Smooth muscle cell (in vitro differentiated cells): Measurements from ENCODE around the gene FN3KRP. TPM values are rescaled to one million over a fixed set of nuclear protein-coding genes. Genes with fewer than 3 reads are reported as not detected.
A peak's percentile ranks its signal among the peaks of the same experiment; 100 is the strongest.

ENCODE experiments used
- DNase-seq: peaks from one replicate; lab custom pipeline; 2025; ENCODE audit not compliant: unreplicated experiment; lab: John Stamatoyannopoulos, UW
- H2AFZ ChIP-seq: fragments of 200-600 bp; sonication (generic); 2 replicates; pipeline ENCODE4 v1.6.0; 2016; ENCODE audit warnings: antibody characterized with exemption, low read depth, mild to moderate bottlenecking
- H3F3A ChIP-seq: fragments of 200-600 bp; sonication (generic); 2 replicates; pipeline ENCODE4 v1.6.0; 2017; ENCODE audit warnings: antibody characterized with exemption, low read depth
- H3K27ac ChIP-seq: fragments of 200-600 bp; sonication (generic); 2 replicates; pipeline ENCODE4 v1.5.1; 2016; ENCODE audit warnings: low read depth, mild to moderate bottlenecking
- H3K27me3 ChIP-seq: fragments of 200-600 bp; sonication (generic); 2 replicates; pipeline ENCODE4 v1.6.1; 2016; ENCODE audit warnings: low read depth, mild to moderate bottlenecking
- H3K36me3 ChIP-seq: fragments of 200-600 bp; sonication (generic); 2 replicates; pipeline ENCODE4 v1.5.1; 2016; ENCODE audit warnings: low read depth
- H3K4me1 ChIP-seq: fragments of 200-600 bp; sonication (generic); 2 replicates; pipeline ENCODE4 v1.5.1; 2016; ENCODE audit warnings: low read depth
- H3K4me2 ChIP-seq: fragments of 200-600 bp; sonication (generic); 2 replicates; pipeline ENCODE4 v1.6.0; 2016; ENCODE audit warnings: mild to moderate bottlenecking
- H3K4me3 ChIP-seq: fragments of 200-600 bp; sonication (generic); 2 replicates; pipeline ENCODE4 v1.5.1; 2016; ENCODE audit warnings: mild to moderate bottlenecking
- H3K79me2 ChIP-seq: fragments of 200-600 bp; sonication (generic); 2 replicates; pipeline ENCODE4 v1.6.0; 2016; ENCODE audit warnings: low read depth, mild to moderate bottlenecking
- H3K9ac ChIP-seq: fragments of 200-600 bp; sonication (generic); 2 replicates; pipeline ENCODE4 v1.6.0; 2016; ENCODE audit warnings: low read depth
- H3K9me3 ChIP-seq: fragments of 200-600 bp; sonication (generic); replicated peaks from 2 replicates; pipeline ENCODE4 v1.5.1; 2016; ENCODE audit warnings: low read depth
- H4K20me1 ChIP-seq: fragments of 200-600 bp; sonication (generic); 2 replicates; pipeline ENCODE4 v1.6.0; 2016; ENCODE audit warnings: low read depth
- CTCF ChIP-seq: fragments of 200-600 bp; sonication (generic); IDR thresholded peaks from 2 replicates; pipeline ENCODE4 v1.5.1; 2017; ENCODE audit warnings: borderline replicate concordance, mild to moderate bottlenecking, antibody characterized with exemption; ENCODE audit not compliant: insufficient read depth, poor library complexity, severe bottlenecking
- WGBS: methylation state at CpG from one replicate; pipeline ENCODE4 v1.1.7; 2016; ENCODE audit warnings: low lambda C conversion rate; 5-methylcytosine and 5-hydroxymethylcytosine counted together
- polyA plus RNA-seq: library from polyadenylated mRNA; unstranded; fragments of >200 nt; fragmentation: Nextera tagmentation; extraction: Ambion mirVana; gene quantifications from 2 replicates; pipeline ENCODE4 v1.2.1, GENCODE V29; 2016
- total RNA-seq: library from RNA; depleted of rRNA; stranded (reverse); fragments of >200 nt; gene quantifications from 2 replicates; pipeline ENCODE4 v1.2.3, GENCODE V29; 2014

FN3KRP gene
- total and polyA plus RNA-seq, 2 experiments from 2014 or later: 12.8 to 26.9 TPM

GRCh38 chr17:82751571-82752370 lies 35.3 kb downstream of the FN3KRP start, which contains the start of gene TBCD:
TBCD (plus strand) TSS chr17:82752065; CDS start chr17:82752194, 129 bp downstream.
- H3K27ac ChIP-seq: peak within 1 kb of the TSS; percentile 44
- peak within 1 kb of the TSS; percentile 60 for H3K9ac ChIP-seq
- H3K4me1 ChIP-seq: peaks cover 14% of the 10 kb centered on the region
- no peaks in the 10 kb centered on the region for H3F3A ChIP-seq
- peaks cover 15% of the 10 kb centered on the region for H3K79me2 ChIP-seq
- H3K27me3 ChIP-seq: no peaks in the 10 kb centered on the region
- peak within 1 kb of the TSS; percentile 97 for H3K4me3 ChIP-seq
- under 1% methylated on average over 58 of the region's 114 CpGs for WGBS
- no peaks in the 10 kb centered on the region for H3K9me3 ChIP-seq
- peaks cover 15% of the 10 kb centered on the region for H4K20me1 ChIP-seq
- H3K36me3 ChIP-seq: no peaks in the 10 kb centered on the region
- peak; percentile 94 for DNase-seq
- no peak for TF ChIP-seq CTCF
- peak within 1 kb of the TSS; percentile 97 for H2AFZ ChIP-seq
- peak within 1 kb of the TSS; percentile 97 for H3K4me2 ChIP-seq

- Histone ChIP-seq H3F3A (no peaks in the 10 kb centered on the region), H3K9ac (peak overlapping the region; percentile 18), H3K27me3 (no peaks in the 10 kb centered on the region), H2AFZ (peak overlapping the region; percentile 97), H3K4me2 (peak overlapping the region; percentile 97), H3K9me3 (no peaks in the 10 kb centered on the region), H3K4me3 (peak overlapping the region; percentile 97), H3K27ac (no peak overlapping the region), H3K4me1 (peaks cover 14% of the 10 kb centered on the region), H4K20me1 (peaks cover 18% of the 10 kb centered on the region), H3K36me3 (no peaks in the 10 kb centered on the region), H3K79me2 (peaks cover 15% of the 10 kb centered on the region)
- 3% methylated on average over 42 of the region's 72 CpGs for WGBS
- no peak for TF ChIP-seq CTCF
- peak; percentile 24 for DNase-seq
Observed at GRCh38 chr17:82752371-82753200, 36.1 kb downstream of the FN3KRP start.

- H3F3A ChIP-seq: no peaks in the 10 kb centered on the region
- peak overlapping the region; percentile 97 for H3K4me3 ChIP-seq
- no peaks in the 10 kb centered on the region for H3K27me3 ChIP-seq
- 59% methylated on average over 8 of the region's 8 CpGs for WGBS
- no peak overlapping the region for H2AFZ ChIP-seq
- H3K27ac ChIP-seq: no peak overlapping the region
- no peak for DNase-seq
- H3K4me2 ChIP-seq: peak overlapping the region; percentile 97
- no peaks in the 10 kb centered on the region for H3K9me3 ChIP-seq
- H4K20me1 ChIP-seq: peaks cover 18% of the 10 kb centered on the region
- no peaks in the 10 kb centered on the region for H3K36me3 ChIP-seq
- H3K4me1 ChIP-seq: peaks cover 14% of the 10 kb centered on the region
- H3K9ac ChIP-seq: peak overlapping the region; percentile 18
- no peak for TF ChIP-seq CTCF
- H3K79me2 ChIP-seq: peaks cover 15% of the 10 kb centered on the region
Observed at GRCh38 chr17:82753201-82753464, 36.6 kb downstream of the FN3KRP start.
